Endothelial cell of umbilical vein (primary cell): ENCODE measurements around the gene RGL3.

ENCODE experiments used
- MYC ChIP-seq: IDR thresholded peaks from one replicate; pipeline ENCODE4 v1.6.1; 2011; ENCODE audit warnings: mild to moderate bottlenecking, low read depth, low read length
- POLR2A ChIP-seq: IDR thresholded peaks from 2 replicates; pipeline ENCODE4 v1.6.1; 2012; ENCODE audit warnings: low read depth, mild to moderate bottlenecking, control low read depth, low read length

GRCh38 chr19:11447347-11448262, 28.5 kb upstream of the RGL3 start:
- TF ChIP-seq MYC: no peak
- TF ChIP-seq POLR2A: no peak
